ENCODE data around the gene PHGDH.

PHGDH gene

DNA sequence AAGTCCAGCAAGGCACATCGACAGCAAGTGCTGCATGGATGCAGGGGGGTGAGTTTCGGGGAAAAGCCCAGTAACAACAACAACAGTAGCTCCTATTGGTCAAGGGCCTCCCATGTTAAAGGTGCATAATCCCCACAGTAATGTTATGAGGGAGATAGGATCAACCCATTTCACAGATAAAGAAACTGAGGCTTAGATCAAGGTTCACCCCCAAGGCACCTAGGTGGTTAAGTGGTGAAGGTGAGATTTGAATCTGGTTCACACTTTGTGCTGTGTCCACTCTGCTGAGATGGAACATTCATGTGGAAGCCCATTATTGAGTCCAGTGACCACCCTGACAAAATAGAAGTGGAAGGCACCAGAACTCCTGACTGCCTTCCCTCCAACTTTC lies 24.9 kb downstream of the PHGDH start:
- no peaks in the 10 kb centered on the region for H3F3A ChIP-seq (ENCODE audit: insufficient read depth, low read length)
- no peaks in the 10 kb centered on the region for H4K20me1 ChIP-seq (ENCODE audit: insufficient read depth, low read length)
- TF ChIP-seq, protein P1, sequence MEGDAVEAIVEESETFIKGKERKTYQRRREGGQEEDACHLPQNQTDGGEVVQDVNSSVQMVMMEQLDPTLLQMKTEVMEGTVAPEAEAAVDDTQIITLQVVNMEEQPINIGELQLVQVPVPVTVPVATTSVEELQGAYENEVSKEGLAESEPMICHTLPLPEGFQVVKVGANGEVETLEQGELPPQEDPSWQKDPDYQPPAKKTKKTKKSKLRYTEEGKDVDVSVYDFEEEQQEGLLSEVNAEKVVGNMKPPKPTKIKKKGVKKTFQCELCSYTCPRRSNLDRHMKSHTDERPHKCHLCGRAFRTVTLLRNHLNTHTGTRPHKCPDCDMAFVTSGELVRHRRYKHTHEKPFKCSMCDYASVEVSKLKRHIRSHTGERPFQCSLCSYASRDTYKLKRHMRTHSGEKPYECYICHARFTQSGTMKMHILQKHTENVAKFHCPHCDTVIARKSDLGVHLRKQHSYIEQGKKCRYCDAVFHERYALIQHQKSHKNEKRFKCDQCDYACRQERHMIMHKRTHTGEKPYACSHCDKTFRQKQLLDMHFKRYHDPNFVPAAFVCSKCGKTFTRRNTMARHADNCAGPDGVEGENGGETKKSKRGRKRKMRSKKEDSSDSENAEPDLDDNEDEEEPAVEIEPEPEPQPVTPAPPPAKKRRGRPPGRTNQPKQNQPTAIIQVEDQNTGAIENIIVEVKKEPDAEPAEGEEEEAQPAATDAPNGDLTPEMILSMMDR (IDR thresholded peaks at IDR 0.05; ENCODE audit: low read length) = no peak
- no peak for TF ChIP-seq EZH2 (IDR thresholded peaks at IDR 0.05; ENCODE audit: borderline replicate concordance, low read length)
- H3K9ac ChIP-seq (ENCODE audit: low read length) = no peak overlapping the region
- no peaks in the 10 kb centered on the region for H3K27me3 ChIP-seq (ENCODE audit: insufficient read depth, low read length)
- no peak overlapping the region for H3K4me2 ChIP-seq (ENCODE audit: low read length)
- H3K4me3 ChIP-seq (ENCODE audit: low read depth, low read length, poor library complexity, severe bottlenecking) = no peak overlapping the region
- no peak overlapping the region for H2AFZ ChIP-seq (ENCODE audit: low read length)
- H3K36me3 ChIP-seq (ENCODE audit: insufficient read depth, low read length) = peaks cover 71% of the 10 kb centered on the region
- H3K4me1 ChIP-seq (ENCODE audit: insufficient read depth, low read length, severe bottlenecking) = no peaks in the 10 kb centered on the region
- H3K9me3 ChIP-seq (ENCODE audit: low read length) = no peaks in the 10 kb centered on the region
- H3K9me2 ChIP-seq (ENCODE audit: low read depth, low read length) = no peaks in the 10 kb centered on the region
- H3K79me2 ChIP-seq (ENCODE audit: insufficient read depth, low read length) = no peaks in the 10 kb centered on the region
- no peak overlapping the region for H3K27ac ChIP-seq (ENCODE audit: low read depth, low read length, poor library complexity, severe bottlenecking)

GRCh38 chr1:119737040-119737682 lies 25.4 kb downstream of the PHGDH start:
- H3K9ac ChIP-seq (ENCODE audit: low read length) = no peak overlapping the region
- no peak overlapping the region for H2AFZ ChIP-seq (ENCODE audit: low read length)
- H3K79me2 ChIP-seq (ENCODE audit: insufficient read depth, low read length) = no peaks in the 10 kb centered on the region
- no peak overlapping the region for H3K4me2 ChIP-seq (ENCODE audit: low read length)
- no peaks in the 10 kb centered on the region for H4K20me1 ChIP-seq (ENCODE audit: insufficient read depth, low read length)
- H3K4me3 ChIP-seq (ENCODE audit: low read depth, low read length, poor library complexity, severe bottlenecking) = no peak overlapping the region
- no peaks in the 10 kb centered on the region for H3F3A ChIP-seq (ENCODE audit: insufficient read depth, low read length)
- TF ChIP-seq, protein P1 (IDR thresholded peaks at IDR 0.05; ENCODE audit: low read length) = no peak
- no peak for TF ChIP-seq EZH2 (IDR thresholded peaks at IDR 0.05; ENCODE audit: borderline replicate concordance, low read length)
- H3K36me3 ChIP-seq (ENCODE audit: insufficient read depth, low read length) = peaks cover 74% of the 10 kb centered on the region
- no peaks in the 10 kb centered on the region for H3K9me3 ChIP-seq (ENCODE audit: low read length)
- H3K9me2 ChIP-seq (ENCODE audit: low read depth, low read length) = no peaks in the 10 kb centered on the region
- H3K4me1 ChIP-seq (ENCODE audit: insufficient read depth, low read length, severe bottlenecking) = no peaks in the 10 kb centered on the region
- no peak overlapping the region for H3K27ac ChIP-seq (ENCODE audit: low read depth, low read length, poor library complexity, severe bottlenecking)
- H3K27me3 ChIP-seq (ENCODE audit: insufficient read depth, low read length) = no peaks in the 10 kb centered on the region

DNA sequence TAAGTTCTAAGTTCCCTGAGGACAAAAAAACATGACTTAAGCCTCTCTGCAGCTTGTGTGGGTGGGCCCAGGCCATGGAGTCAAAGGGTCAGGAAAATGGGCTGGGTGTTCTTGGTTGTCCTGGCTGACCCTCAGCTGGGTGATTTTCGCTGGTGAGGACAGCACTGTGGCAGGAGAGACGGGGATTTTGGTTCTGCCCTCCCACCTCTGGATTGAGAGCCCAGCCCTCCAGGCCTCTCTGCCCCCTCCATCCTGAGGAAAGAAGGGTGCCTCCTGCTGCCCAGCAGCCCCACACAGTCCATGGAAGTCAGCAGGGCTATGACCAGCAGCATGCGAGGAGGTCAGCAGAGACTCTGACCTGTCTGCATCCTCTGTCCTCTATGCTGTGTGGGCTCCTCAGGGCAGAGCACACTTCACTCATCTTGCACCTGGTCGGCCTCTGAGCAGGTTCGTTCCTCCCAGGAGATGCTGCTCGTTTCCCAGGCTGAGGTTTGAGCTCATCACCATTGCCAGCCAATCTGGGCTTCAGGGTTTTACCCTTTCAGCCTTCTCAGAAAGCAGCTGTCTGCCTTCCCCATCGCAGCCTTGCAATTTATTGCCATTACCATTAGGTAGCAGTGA lies 26.5 kb downstream of the PHGDH start:
- TF ChIP-seq, protein P1 (IDR thresholded peaks at IDR 0.05; ENCODE audit: low read length) = no peak
- no peak for TF ChIP-seq EZH2 (IDR thresholded peaks at IDR 0.05; ENCODE audit: borderline replicate concordance, low read length)
- Histone ChIP-seq H3K27ac (ENCODE audit: low read depth, low read length, poor library complexity, severe bottlenecking) (no peak overlapping the region), H3K36me3 (ENCODE audit: insufficient read depth, low read length) (peaks cover 79% of the 10 kb centered on the region), H4K20me1 (ENCODE audit: insufficient read depth, low read length) (no peaks in the 10 kb centered on the region), H3K9me3 (ENCODE audit: low read length) (no peaks in the 10 kb centered on the region), H3K4me2 (ENCODE audit: low read length) (no peak overlapping the region), H3K9me2 (ENCODE audit: low read depth, low read length) (no peaks in the 10 kb centered on the region), H3F3A (ENCODE audit: insufficient read depth, low read length) (no peaks in the 10 kb centered on the region), H3K27me3 (ENCODE audit: insufficient read depth, low read length) (no peaks in the 10 kb centered on the region), H3K9ac (ENCODE audit: low read length) (no peak overlapping the region), H2AFZ (ENCODE audit: low read length) (no peak overlapping the region), H3K4me3 (ENCODE audit: low read depth, low read length, poor library complexity, severe bottlenecking) (no peak overlapping the region), H3K4me1 (ENCODE audit: insufficient read depth, low read length, severe bottlenecking) (no peaks in the 10 kb centered on the region), H3K79me2 (ENCODE audit: insufficient read depth, low read length) (no peaks in the 10 kb centered on the region)

Measured in OCI-LY1 (cell line).